ENCODE measurements around the gene KPNA1. TPM values are rescaled to one million over a fixed set of nuclear protein-coding genes. Genes with fewer than 3 reads are reported as not detected.

The KPNA1 gene
- total RNA-seq, 1 experiment from 2014 or later: 118 TPM

DNA sequence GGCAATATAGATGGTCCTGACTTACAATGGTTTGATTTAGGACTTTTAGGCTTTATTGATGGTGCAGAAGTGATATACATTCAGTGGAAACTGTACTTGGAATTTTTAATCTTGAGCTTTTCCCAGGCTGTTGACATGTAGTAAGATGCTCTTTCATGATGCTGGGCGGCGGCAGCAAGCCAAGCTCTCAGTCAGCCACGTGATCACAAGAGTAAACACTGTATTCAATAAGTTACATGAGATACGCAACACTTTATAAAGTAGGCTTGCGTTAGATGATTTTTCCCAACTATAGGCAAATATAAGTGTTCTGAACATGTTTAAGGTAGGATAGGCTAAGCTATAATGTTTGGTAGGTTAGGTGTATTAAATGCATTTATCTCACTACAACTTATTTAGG is 31.4 kb upstream of the KPNA1 start:
- intact Hi-C loops (cut with micrococcal nuclease; ENCODE audit: unreplicated experiment): no loop called here
- DNase-seq (ENCODE audit: low read depth, low spot score) (no peak), ATAC-seq (no peak)
- POLR2A ChIA-PET: interaction anchor here (0.6 kb wide), 1 partner anchor 37 kb away, joined by 6 read pairs; no protein-coding TSS in a partner anchor
- CTCF ChIA-PET: no interaction called here
- in situ Hi-C loops (cut with HindIII; ENCODE audit: low pct_unique_long_range_greater_than_20kb, low sequenced_read_pairs): no loop called here
- no peak overlapping the region for H3K27ac ChIP-seq (ENCODE audit: low read length)
- no TSS peak for BruUV-seq (replicated peaks)
- H3K4me3 ChIP-seq (ENCODE audit: low read depth in 2 of 2, low read length in 2 of 2): no peak overlapping the region
- no peak for TF ChIP-seq POLR2AphosphoS5 (IDR thresholded peaks at IDR 0.05; ENCODE audit: low read depth, low read length)
- TF ChIP-seq SIN3A (IDR thresholded peaks at IDR 0.05; ENCODE audit: borderline replicate concordance, insufficient read depth, low read depth, low read length): no peak
- TF ChIP-seq TCF7L2 (IDR thresholded peaks at IDR 0.05; ENCODE audit: low read depth, low read length): no peak
- TF ChIP-seq, protein P1, sequence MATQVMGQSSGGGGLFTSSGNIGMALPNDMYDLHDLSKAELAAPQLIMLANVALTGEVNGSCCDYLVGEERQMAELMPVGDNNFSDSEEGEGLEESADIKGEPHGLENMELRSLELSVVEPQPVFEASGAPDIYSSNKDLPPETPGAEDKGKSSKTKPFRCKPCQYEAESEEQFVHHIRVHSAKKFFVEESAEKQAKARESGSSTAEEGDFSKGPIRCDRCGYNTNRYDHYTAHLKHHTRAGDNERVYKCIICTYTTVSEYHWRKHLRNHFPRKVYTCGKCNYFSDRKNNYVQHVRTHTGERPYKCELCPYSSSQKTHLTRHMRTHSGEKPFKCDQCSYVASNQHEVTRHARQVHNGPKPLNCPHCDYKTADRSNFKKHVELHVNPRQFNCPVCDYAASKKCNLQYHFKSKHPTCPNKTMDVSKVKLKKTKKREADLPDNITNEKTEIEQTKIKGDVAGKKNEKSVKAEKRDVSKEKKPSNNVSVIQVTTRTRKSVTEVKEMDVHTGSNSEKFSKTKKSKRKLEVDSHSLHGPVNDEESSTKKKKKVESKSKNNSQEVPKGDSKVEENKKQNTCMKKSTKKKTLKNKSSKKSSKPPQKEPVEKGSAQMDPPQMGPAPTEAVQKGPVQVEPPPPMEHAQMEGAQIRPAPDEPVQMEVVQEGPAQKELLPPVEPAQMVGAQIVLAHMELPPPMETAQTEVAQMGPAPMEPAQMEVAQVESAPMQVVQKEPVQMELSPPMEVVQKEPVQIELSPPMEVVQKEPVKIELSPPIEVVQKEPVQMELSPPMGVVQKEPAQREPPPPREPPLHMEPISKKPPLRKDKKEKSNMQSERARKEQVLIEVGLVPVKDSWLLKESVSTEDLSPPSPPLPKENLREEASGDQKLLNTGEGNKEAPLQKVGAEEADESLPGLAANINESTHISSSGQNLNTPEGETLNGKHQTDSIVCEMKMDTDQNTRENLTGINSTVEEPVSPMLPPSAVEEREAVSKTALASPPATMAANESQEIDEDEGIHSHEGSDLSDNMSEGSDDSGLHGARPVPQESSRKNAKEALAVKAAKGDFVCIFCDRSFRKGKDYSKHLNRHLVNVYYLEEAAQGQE (IDR thresholded peaks at IDR 0.05; ENCODE audit: insufficient read depth in 1 of 2, low read depth in 2 of 2, low read length in 1 of 2): no peak
- TF ChIP-seq, protein P2, sequence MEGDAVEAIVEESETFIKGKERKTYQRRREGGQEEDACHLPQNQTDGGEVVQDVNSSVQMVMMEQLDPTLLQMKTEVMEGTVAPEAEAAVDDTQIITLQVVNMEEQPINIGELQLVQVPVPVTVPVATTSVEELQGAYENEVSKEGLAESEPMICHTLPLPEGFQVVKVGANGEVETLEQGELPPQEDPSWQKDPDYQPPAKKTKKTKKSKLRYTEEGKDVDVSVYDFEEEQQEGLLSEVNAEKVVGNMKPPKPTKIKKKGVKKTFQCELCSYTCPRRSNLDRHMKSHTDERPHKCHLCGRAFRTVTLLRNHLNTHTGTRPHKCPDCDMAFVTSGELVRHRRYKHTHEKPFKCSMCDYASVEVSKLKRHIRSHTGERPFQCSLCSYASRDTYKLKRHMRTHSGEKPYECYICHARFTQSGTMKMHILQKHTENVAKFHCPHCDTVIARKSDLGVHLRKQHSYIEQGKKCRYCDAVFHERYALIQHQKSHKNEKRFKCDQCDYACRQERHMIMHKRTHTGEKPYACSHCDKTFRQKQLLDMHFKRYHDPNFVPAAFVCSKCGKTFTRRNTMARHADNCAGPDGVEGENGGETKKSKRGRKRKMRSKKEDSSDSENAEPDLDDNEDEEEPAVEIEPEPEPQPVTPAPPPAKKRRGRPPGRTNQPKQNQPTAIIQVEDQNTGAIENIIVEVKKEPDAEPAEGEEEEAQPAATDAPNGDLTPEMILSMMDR (IDR thresholded peaks at IDR 0.05): no peak
- no peaks in the 10 kb centered on the region for H3K27me3 ChIP-seq (ENCODE audit: control insufficient read depth, insufficient read depth, low read length)
- H3K9me3 ChIP-seq (ENCODE audit: control insufficient read depth, insufficient read depth, low read depth, low read length): no peaks in the 10 kb centered on the region
- H3K36me3 ChIP-seq (ENCODE audit: control insufficient read depth, insufficient read depth, low read length): no peaks in the 10 kb centered on the region
- no peaks in the 10 kb centered on the region for H3K4me1 ChIP-seq (ENCODE audit: control insufficient read depth, insufficient read depth, low read length)

DNA sequence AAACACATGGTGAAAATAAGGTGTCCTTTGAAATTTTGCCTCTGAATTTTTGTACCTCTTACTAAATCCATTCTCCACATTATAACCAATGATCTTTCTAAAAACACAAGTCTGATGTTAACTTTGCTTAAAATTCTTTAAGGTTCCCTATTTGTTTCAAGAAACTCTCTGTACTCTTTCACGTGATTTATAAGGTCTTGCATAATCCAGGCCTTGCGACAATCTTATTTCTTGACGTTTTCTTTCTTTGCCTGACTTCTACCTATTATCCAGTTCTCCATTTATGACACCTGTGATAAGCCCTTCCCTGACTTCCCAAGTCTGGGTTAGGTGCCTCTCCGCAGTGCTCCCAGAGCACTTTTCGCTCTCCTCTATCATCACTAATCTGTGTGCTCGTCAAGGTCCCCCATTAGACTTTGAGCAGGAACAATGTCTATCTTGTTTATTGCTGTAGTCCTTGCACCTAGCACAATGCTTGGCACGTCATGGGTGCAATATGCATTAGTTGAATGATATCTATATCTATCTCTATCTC is 24.3 kb upstream of the KPNA1 start:
- in situ Hi-C loops (cut with HindIII; ENCODE audit: low pct_unique_long_range_greater_than_20kb, low sequenced_read_pairs) (no loop called here), intact Hi-C loops (cut with micrococcal nuclease; ENCODE audit: unreplicated experiment) (no loop called here)
- DNase-seq (ENCODE audit: low read depth, low spot score) (no peak), ATAC-seq (no peak)
- Histone ChIP-seq H3K4me1 (ENCODE audit: control insufficient read depth, insufficient read depth, low read length) (no peaks in the 10 kb centered on the region; the same call in 1 of the 2 replicates), H3K36me3 (ENCODE audit: control insufficient read depth, insufficient read depth, low read length) (no peaks in the 10 kb centered on the region), H3K27me3 (ENCODE audit: control insufficient read depth, insufficient read depth, low read length) (no peaks in the 10 kb centered on the region), H3K27ac (ENCODE audit: low read length) (no peak overlapping the region), H3K9me3 (ENCODE audit: control insufficient read depth, insufficient read depth, low read depth, low read length) (no peaks in the 10 kb centered on the region), H3K4me3 (ENCODE audit: low read depth in 2 of 2, low read length in 2 of 2) (no peak overlapping the region)
- TF ChIP-seq, protein P1 (IDR thresholded peaks at IDR 0.05; ENCODE audit: insufficient read depth in 1 of 2, low read depth in 2 of 2, low read length in 1 of 2): no peak
- TF ChIP-seq SIN3A (IDR thresholded peaks at IDR 0.05; ENCODE audit: borderline replicate concordance, insufficient read depth, low read depth, low read length) (no peak), TCF7L2 (IDR thresholded peaks at IDR 0.05; ENCODE audit: low read depth, low read length) (no peak)
- TF ChIP-seq, protein P2 (IDR thresholded peaks at IDR 0.05): no peak
- ChIA-PET POLR2A (no interaction called here), CTCF (interaction anchor here (0.6 kb wide), 1 partner anchor 1494 kb away, joined by 4 read pairs; the partner anchor contains the start of gene KALRN)
- no TSS peak for BruUV-seq (replicated peaks)

Data from Panc1 (cell line).